Liver (tissue), 9 donors: ENCODE results near the gene SNRNP48. TPM values are rescaled to one million over a fixed set of nuclear protein-coding genes. Genes with fewer than 3 reads are reported as not detected.

ENCODE experiments used
- DNase-seq: peaks from one replicate; pipeline ENCODE4 v3.0.0-alpha.2; 2017; ENCODE audit warnings: low spot score
- H3K27ac ChIP-seq, 2 donors: one replicate each; pipeline ENCODE4 v1.7.0; 2013; ENCODE audit warnings: inconsistent platforms in 2 of 2, low read length in 2 of 2, control low read depth in 1 of 2, low read depth in 1 of 2, mild to moderate bottlenecking in 1 of 2
- H3K27me3 ChIP-seq, 4 donors: one replicate each; pipeline versions ENCODE4 v1.6.1 to v1.7.0; 2013; ENCODE audit warnings: low read length in 3 of 4, inconsistent platforms in 1 of 4, mild to moderate bottlenecking in 1 of 4, moderate library complexity in 1 of 4; ENCODE audit not compliant: control insufficient read depth in 4 of 4, insufficient read depth in 4 of 4
- H3K36me3 ChIP-seq, 4 donors: one replicate each; pipeline versions ENCODE4 v1.6.1 to v1.7.0; 2013; ENCODE audit warnings: low read length in 3 of 4, mild to moderate bottlenecking in 3 of 4, low read depth in 1 of 4, moderate library complexity in 1 of 4; ENCODE audit not compliant: control insufficient read depth in 4 of 4, insufficient read depth in 3 of 4
- H3K4me1 ChIP-seq, 4 donors: one replicate each; pipeline versions ENCODE4 v1.6.1 to v1.7.0; 2013; ENCODE audit warnings: low read length in 3 of 4, mild to moderate bottlenecking in 3 of 4, moderate library complexity in 1 of 4; ENCODE audit not compliant: control insufficient read depth in 4 of 4, insufficient read depth in 4 of 4
- H3K4me3 ChIP-seq, 3 donors: one replicate each; pipeline versions ENCODE4 v1.6.1 to v1.7.0; 2013; ENCODE audit warnings: low read length in 3 of 3, control low read depth in 1 of 3, low read depth in 1 of 3, mild to moderate bottlenecking in 1 of 3
- H3K9ac ChIP-seq, 2 donors: one replicate each; pipeline ENCODE4 v1.7.0; 2013; ENCODE audit warnings: low read length in 2 of 2, mild to moderate bottlenecking in 2 of 2, moderate library complexity in 2 of 2, control low read depth in 1 of 2, low read depth in 1 of 2
- H3K9me3 ChIP-seq, 4 donors: one replicate each; pipeline versions ENCODE4 v1.6.1 to v1.7.0; 2013; ENCODE audit warnings: low read length in 3 of 4; ENCODE audit not compliant: control insufficient read depth in 4 of 4
- EGR1 ChIP-seq, 2 donors: IDR thresholded peaks; 2 replicates each; pipeline ENCODE4 v1.6.1; 2016 to 2018; ENCODE audit warnings: antibody characterized with exemption in 2 of 2, low read depth in 2 of 2
- FOXA1 ChIP-seq: IDR thresholded peaks from 2 replicates; pipeline ENCODE4 v1.6.1; 2016; ENCODE audit warnings: antibody characterized with exemption
- FOXA2 ChIP-seq: IDR thresholded peaks from 2 replicates; pipeline ENCODE4 v1.6.1; 2016; ENCODE audit warnings: antibody characterized with exemption
- GABPA ChIP-seq, 2 donors: IDR thresholded peaks in 1 of 2; conservative IDR thresholded peaks in 1 of 2; 2 replicates each; pipeline ENCODE4 v1.6.1; 2016; ENCODE audit warnings: antibody characterized with exemption in 2 of 2, mild to moderate bottlenecking in 1 of 2, moderate library complexity in 1 of 2
- HNF4A ChIP-seq, 2 donors: conservative IDR thresholded peaks; 2 replicates each; pipeline ENCODE4 v1.6.1; 2016; ENCODE audit warnings: antibody characterized with exemption in 2 of 2, mild to moderate bottlenecking in 2 of 2
- HNF4G ChIP-seq: IDR thresholded peaks from 2 replicates; pipeline ENCODE4 v1.6.1; 2016; ENCODE audit warnings: antibody characterized with exemption
- JUND ChIP-seq, 2 donors: IDR thresholded peaks; 2 replicates each; pipeline ENCODE4 v1.6.1; 2016; ENCODE audit warnings: antibody characterized with exemption in 2 of 2
- NR2F2 ChIP-seq: IDR thresholded peaks from 2 replicates; pipeline ENCODE4 v1.6.1; 2016; ENCODE audit warnings: antibody characterized with exemption
- RAD21 ChIP-seq, 2 donors: IDR thresholded peaks; 2 replicates each; pipeline ENCODE4 v1.6.1; 2016; ENCODE audit warnings: antibody characterized with exemption in 2 of 2, mild to moderate bottlenecking in 2 of 2
- RXRA ChIP-seq, 2 donors: IDR thresholded peaks; 2 replicates each; pipeline ENCODE4 v1.6.1; 2017 to 2018; ENCODE audit warnings: antibody characterized with exemption in 2 of 2, mild to moderate bottlenecking in 1 of 2
- SP1 ChIP-seq: IDR thresholded peaks from 2 replicates; pipeline ENCODE4 v1.6.1; 2018; ENCODE audit warnings: antibody characterized with exemption, mild to moderate bottlenecking
- TAF1 ChIP-seq: conservative IDR thresholded peaks from 2 replicates; pipeline ENCODE4 v1.6.1; 2016; ENCODE audit warnings: antibody characterized with exemption, mild to moderate bottlenecking
- YY1 ChIP-seq: IDR thresholded peaks from 2 replicates; pipeline ENCODE4 v1.6.1; 2016; ENCODE audit warnings: antibody characterized with exemption, mild to moderate bottlenecking
- WGBS: extraction: QIAGEN DNeasy Blood & Tissue Kit; methylation state at CpG from one replicate; pipeline ENCODE4 v1.1.7; 2013; 5-methylcytosine and 5-hydroxymethylcytosine counted together
- polyA plus RNA-seq, 2 donors: library from polyadenylated mRNA; stranded (reverse) in 1 of 2; unstranded in 1 of 2; fragments of 200-250 nt in 1 of 2; fragments of >200 nt in 1 of 2; fragmentation: Nextera tagmentation in 1 of 2; extraction: Ambion mirVana in 1 of 2; gene quantifications; one replicate each; pipeline versions ENCODE4 v1.2.1 to v1.2.3, GENCODE V29; 2013 to 2015
- total RNA-seq, 2 donors: library from RNA; depleted of rRNA; stranded (reverse); fragments of >200 nt; gene quantifications; one replicate each; pipeline ENCODE4 v1.2.3, GENCODE V29; 2014
- TF ChIP-seq, protein P1 (sequence below): IDR thresholded peaks from 2 replicates; pipeline ENCODE4 v1.6.1; 2016; ENCODE audit warnings: antibody characterized with exemption
- TF ChIP-seq, protein P2 (sequence below): IDR thresholded peaks from 2 replicates; pipeline ENCODE4 v1.6.1; 2016; ENCODE audit warnings: antibody characterized with exemption
- TF ChIP-seq, protein P3 (sequence below): fragments of 150-350 bp; IDR thresholded peaks from 2 replicates; pipeline ENCODE4 v1.5.1; 2017; ENCODE audit warnings: improper control_type of control experiment, low read depth, low read length; ENCODE audit not compliant: missing input control
- TF ChIP-seq, protein P4 (sequence below): IDR thresholded peaks from 2 replicates; pipeline ENCODE4 v1.6.1; 2016; ENCODE audit warnings: antibody characterized with exemption, mild to moderate bottlenecking
- TF ChIP-seq, protein P5 (sequence below): IDR thresholded peaks from 2 replicates; pipeline ENCODE4 v1.6.1; 2016; ENCODE audit warnings: antibody characterized with exemption
- donor health status: healthy.
- donor health status: healthy.
- donor health status: healthy.
- donor health status: healthy.
- donor health status: healthy.

Gene SNRNP48
- total and polyA plus RNA-seq, 4 donors = 5.0 to 9.7 (median 8.4) TPM

GRCh38 chr6:7561153-7561964, 28.6 kb upstream of the SNRNP48 start:
- no peaks in the 10 kb centered on the region for H3K9me3 ChIP-seq
- peak; percentile 47 for DNase-seq
- H3K4me1 ChIP-seq = peaks cover 2 to 45% (median 27%) of the 10 kb centered on the region in 4 donors
- WGBS = 33% methylated on average over 19 of the region's 19 CpGs
- peak overlapping the region; percentile 73 to 75 for H3K27ac ChIP-seq
- H3K9ac ChIP-seq = peak overlapping the region in 1 of 2 donors; percentile 38
- H3K4me3 ChIP-seq = no peak overlapping the region
- TF ChIP-seq, protein P1, sequence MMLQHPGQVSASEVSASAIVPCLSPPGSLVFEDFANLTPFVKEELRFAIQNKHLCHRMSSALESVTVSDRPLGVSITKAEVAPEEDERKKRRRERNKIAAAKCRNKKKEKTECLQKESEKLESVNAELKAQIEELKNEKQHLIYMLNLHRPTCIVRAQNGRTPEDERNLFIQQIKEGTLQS = peak; percentile 87
- TF ChIP-seq RAD21 (IDR thresholded peaks at IDR 0.05) = peak; percentile 49 to 56
- no peak for TF ChIP-seq TAF1
- TF ChIP-seq HNF4G = peak; percentile 95
- TF ChIP-seq EGR1 (IDR thresholded peaks at IDR 0.05; ENCODE audit: low read depth in 2 of 2) = peak; percentile 27 to 46
- TF ChIP-seq, protein P2, sequence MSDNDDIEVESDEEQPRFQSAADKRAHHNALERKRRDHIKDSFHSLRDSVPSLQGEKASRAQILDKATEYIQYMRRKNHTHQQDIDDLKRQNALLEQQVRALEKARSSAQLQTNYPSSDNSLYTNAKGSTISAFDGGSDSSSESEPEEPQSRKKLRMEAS = peak; percentile 82
- TF ChIP-seq, protein P3, sequence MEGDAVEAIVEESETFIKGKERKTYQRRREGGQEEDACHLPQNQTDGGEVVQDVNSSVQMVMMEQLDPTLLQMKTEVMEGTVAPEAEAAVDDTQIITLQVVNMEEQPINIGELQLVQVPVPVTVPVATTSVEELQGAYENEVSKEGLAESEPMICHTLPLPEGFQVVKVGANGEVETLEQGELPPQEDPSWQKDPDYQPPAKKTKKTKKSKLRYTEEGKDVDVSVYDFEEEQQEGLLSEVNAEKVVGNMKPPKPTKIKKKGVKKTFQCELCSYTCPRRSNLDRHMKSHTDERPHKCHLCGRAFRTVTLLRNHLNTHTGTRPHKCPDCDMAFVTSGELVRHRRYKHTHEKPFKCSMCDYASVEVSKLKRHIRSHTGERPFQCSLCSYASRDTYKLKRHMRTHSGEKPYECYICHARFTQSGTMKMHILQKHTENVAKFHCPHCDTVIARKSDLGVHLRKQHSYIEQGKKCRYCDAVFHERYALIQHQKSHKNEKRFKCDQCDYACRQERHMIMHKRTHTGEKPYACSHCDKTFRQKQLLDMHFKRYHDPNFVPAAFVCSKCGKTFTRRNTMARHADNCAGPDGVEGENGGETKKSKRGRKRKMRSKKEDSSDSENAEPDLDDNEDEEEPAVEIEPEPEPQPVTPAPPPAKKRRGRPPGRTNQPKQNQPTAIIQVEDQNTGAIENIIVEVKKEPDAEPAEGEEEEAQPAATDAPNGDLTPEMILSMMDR = no peak
- TF ChIP-seq, protein P4, sequence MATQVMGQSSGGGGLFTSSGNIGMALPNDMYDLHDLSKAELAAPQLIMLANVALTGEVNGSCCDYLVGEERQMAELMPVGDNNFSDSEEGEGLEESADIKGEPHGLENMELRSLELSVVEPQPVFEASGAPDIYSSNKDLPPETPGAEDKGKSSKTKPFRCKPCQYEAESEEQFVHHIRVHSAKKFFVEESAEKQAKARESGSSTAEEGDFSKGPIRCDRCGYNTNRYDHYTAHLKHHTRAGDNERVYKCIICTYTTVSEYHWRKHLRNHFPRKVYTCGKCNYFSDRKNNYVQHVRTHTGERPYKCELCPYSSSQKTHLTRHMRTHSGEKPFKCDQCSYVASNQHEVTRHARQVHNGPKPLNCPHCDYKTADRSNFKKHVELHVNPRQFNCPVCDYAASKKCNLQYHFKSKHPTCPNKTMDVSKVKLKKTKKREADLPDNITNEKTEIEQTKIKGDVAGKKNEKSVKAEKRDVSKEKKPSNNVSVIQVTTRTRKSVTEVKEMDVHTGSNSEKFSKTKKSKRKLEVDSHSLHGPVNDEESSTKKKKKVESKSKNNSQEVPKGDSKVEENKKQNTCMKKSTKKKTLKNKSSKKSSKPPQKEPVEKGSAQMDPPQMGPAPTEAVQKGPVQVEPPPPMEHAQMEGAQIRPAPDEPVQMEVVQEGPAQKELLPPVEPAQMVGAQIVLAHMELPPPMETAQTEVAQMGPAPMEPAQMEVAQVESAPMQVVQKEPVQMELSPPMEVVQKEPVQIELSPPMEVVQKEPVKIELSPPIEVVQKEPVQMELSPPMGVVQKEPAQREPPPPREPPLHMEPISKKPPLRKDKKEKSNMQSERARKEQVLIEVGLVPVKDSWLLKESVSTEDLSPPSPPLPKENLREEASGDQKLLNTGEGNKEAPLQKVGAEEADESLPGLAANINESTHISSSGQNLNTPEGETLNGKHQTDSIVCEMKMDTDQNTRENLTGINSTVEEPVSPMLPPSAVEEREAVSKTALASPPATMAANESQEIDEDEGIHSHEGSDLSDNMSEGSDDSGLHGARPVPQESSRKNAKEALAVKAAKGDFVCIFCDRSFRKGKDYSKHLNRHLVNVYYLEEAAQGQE = peak; percentile 57
- TF ChIP-seq FOXA1 = peak; percentile 82
- TF ChIP-seq NR2F2 = peak; percentile 82
- peak; percentile 99 for TF ChIP-seq SP1
- peak in 1 of 2 donors; percentile 65 for TF ChIP-seq GABPA (IDR thresholded peaks at IDR 0.05 in 1 of 2, conservative IDR thresholded peaks at IDR 0.05 in 1 of 2)
- peak; percentile 97 for TF ChIP-seq HNF4A (conservative IDR thresholded peaks at IDR 0.05)
- peak; percentile 94 to 96 for TF ChIP-seq RXRA (IDR thresholded peaks at IDR 0.05)
- TF ChIP-seq JUND (IDR thresholded peaks at IDR 0.05) = peak; percentile 94
- TF ChIP-seq YY1 = peak; percentile 97
- TF ChIP-seq, protein P5, sequence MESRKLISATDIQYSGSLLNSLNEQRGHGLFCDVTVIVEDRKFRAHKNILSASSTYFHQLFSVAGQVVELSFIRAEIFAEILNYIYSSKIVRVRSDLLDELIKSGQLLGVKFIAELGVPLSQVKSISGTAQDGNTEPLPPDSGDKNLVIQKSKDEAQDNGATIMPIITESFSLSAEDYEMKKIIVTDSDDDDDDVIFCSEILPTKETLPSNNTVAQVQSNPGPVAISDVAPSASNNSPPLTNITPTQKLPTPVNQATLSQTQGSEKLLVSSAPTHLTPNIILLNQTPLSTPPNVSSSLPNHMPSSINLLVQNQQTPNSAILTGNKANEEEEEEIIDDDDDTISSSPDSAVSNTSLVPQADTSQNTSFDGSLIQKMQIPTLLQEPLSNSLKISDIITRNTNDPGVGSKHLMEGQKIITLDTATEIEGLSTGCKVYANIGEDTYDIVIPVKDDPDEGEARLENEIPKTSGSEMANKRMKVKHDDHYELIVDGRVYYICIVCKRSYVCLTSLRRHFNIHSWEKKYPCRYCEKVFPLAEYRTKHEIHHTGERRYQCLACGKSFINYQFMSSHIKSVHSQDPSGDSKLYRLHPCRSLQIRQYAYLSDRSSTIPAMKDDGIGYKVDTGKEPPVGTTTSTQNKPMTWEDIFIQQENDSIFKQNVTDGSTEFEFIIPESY = peak; percentile 94
- TF ChIP-seq FOXA2 = peak; percentile 68
- H3K36me3 ChIP-seq = peaks cover 2 to 29% (median 21%) of the 10 kb centered on the region in 4 donors
- H3K27me3 ChIP-seq = no peaks in the 10 kb centered on the region
